Ovary (tissue), 3 donors: Measurements from ENCODE around the gene LAG3.

ENCODE experiments used
- CTCF ChIP-seq, 3 donors: fragments of 450-650 bp in 2 of 3; fragments of 200-600 bp in 1 of 3; IDR thresholded peaks; one replicate each; pipeline versions ENCODE4 v1.5.1 to v1.8.0; 2016 to 2022; ENCODE audit warnings: antibody characterized with exemption in 3 of 3, mild to moderate bottlenecking in 1 of 3
- EP300 ChIP-seq: sonication (generic); formaldehyde crosslinking; IDR thresholded peaks from one replicate; pipeline ENCODE4 v1.6.1; 2017; ENCODE audit warnings: antibody characterized with exemption
- POLR2A ChIP-seq: fragments of 450-650 bp; IDR thresholded peaks from one replicate; pipeline ENCODE4 v1.6.1; 2017; ENCODE audit warnings: antibody characterized with exemption, mild to moderate bottlenecking, moderate library complexity
- donor health status: DM: no; HTN: no; CAD: no.

GRCh38 chr12:6819106-6820030, 47.0 kb downstream of the LAG3 start:
- TF ChIP-seq CTCF (IDR thresholded peaks at IDR 0.05), result no peak
- no peak for TF ChIP-seq EP300
- no peak for TF ChIP-seq POLR2A
